Right renal cortex interstitium (tissue), 3 donors: ENCODE data around the gene VAV3. TPM values are rescaled to one million over a fixed set of nuclear protein-coding genes. Genes with fewer than 3 reads are reported as not detected.
A peak's percentile ranks its signal among the peaks of the same experiment; 100 is the strongest.
"Not testable (repeated sequence)": the region's sequence is repeated elsewhere in the genome, so short reads cannot be mapped to it uniquely, and the experiment has no call there.

Source experiments
- DNase-seq, 3 donors: peaks; one replicate each; pipeline ENCODE4 v3.0.0-alpha.2; 2013; ENCODE audit warnings: low read depth in 3 of 3, low spot score in 2 of 3
- polyA plus RNA-seq, 3 donors: library from polyadenylated mRNA; unstranded; fragments of 120-200 nt; gene quantifications; one replicate each; pipeline ENCODE4 v1.2.1, GENCODE V29; 2013; ENCODE audit not compliant: insufficient read length in 3 of 3

Gene VAV3, protein sequence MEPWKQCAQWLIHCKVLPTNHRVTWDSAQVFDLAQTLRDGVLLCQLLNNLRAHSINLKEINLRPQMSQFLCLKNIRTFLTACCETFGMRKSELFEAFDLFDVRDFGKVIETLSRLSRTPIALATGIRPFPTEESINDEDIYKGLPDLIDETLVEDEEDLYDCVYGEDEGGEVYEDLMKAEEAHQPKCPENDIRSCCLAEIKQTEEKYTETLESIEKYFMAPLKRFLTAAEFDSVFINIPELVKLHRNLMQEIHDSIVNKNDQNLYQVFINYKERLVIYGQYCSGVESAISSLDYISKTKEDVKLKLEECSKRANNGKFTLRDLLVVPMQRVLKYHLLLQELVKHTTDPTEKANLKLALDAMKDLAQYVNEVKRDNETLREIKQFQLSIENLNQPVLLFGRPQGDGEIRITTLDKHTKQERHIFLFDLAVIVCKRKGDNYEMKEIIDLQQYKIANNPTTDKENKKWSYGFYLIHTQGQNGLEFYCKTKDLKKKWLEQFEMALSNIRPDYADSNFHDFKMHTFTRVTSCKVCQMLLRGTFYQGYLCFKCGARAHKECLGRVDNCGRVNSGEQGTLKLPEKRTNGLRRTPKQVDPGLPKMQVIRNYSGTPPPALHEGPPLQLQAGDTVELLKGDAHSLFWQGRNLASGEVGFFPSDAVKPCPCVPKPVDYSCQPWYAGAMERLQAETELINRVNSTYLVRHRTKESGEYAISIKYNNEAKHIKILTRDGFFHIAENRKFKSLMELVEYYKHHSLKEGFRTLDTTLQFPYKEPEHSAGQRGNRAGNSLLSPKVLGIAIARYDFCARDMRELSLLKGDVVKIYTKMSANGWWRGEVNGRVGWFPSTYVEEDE
- 100 to 1,000 TPM; 154 to 159 (median 158) TPM for polyA plus RNA-seq

DNA sequence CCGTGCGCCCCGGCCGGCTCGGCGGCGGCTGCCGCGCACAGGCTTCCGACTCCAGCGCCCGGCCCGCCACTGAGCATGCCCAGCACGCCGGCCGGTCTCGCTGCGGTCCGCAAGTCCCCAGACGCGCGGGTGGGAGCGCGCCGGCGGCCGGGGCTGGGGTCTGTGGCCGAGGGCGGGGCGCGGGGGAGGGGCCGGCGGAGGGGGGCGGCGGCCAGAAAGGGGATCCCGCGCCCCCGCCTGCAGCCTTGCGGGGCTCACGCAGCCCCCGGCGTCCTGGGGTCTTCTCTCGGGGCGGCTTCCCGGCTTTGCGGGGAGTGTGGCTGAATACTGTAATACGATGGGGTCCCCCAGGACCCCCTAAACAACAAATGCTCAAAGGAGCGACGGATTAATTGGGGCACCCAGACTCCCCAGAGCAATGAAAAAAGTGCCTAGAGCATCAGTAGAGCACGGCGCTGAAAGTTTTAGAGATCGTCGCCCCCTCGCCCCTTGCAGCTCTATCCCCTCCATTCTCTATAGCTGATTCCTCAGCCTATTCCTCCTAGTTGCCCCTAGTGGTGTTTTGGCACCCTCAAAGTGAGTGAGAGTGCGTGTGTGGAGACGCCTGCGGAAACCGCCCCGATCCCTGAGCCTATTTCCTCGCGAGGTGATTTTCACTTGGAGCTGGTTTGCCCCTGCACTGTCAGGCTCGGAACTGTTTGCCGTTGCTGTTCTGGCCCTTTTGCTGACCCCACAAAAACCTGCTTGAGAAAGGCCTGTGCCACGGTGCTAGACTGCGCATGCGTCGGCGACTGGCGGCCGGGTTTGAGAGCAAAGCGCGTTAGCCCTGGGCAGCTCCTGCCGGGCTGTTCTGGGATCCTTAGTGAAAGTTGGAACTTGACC, at the start of gene VAV3:
TSS of gene VAV3 (minus strand) at position 71 of the 882 bp plus-strand sequence. CDS start 311 bp downstream, outside the sequence.
- peak in 2 of 3 donors; percentile 63 to 64 for DNase-seq

DNA sequence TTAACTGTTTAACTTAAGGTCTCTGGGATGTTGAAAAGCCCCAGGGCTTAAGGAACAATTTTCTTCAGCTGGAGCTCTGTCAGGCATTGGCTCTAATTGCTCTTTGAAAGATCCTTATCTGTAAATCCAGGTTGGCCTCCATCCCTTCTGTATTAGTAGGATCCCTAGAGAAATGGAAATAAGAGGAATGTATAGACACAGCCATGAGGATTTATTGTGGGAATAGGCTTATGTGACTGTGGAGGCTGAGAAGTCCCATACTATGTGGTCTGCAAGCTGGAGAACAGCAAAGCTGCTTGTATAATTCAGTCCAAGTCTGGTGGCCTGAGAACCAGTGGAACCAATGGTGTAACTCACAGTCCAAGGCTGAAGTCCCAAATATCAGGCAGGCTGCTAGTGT, 47.6 kb upstream of the VAV3 start:
- DNase-seq: no peak

DNA sequence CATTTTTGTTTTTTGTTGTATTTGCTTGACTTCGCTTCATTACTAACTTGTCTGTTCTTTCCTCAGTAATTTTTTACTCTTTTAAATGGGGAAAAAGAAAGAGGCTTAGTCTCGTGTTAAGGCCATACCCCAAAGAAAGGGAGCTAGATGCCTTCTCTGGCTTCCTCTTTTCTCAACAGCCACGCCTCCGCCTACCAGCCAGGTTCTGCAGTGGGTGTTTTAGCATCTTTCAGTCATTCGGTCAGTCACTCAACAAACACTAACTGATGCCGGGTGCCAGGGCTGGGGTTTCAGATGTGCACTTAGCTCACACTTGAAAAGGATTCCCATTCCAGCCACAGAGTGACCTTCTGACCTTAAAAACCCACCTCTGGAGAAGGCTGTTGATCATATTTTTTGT, 46.3 kb upstream of the VAV3 start:
- no peak for DNase-seq

DNA sequence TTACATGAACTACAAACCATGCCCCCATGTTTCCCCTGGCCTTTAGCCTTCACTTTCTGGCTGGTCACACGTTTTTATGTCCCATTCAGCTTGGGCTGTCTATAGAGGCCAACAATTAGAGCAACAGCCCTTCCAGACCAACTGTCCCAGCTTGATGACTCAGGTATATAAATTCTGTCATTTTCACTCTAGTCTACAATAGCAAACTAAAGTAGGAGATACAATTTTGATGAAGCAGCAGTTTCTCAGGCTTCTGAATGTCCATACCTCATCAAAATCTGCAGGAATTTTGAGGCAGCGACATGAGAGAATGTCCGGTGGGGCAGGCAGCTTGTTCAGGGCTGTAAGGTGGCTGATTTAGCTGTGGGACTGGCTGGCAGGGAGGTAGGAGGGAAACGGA, 45.6 kb upstream of the VAV3 start:
- no peak for DNase-seq

DNA sequence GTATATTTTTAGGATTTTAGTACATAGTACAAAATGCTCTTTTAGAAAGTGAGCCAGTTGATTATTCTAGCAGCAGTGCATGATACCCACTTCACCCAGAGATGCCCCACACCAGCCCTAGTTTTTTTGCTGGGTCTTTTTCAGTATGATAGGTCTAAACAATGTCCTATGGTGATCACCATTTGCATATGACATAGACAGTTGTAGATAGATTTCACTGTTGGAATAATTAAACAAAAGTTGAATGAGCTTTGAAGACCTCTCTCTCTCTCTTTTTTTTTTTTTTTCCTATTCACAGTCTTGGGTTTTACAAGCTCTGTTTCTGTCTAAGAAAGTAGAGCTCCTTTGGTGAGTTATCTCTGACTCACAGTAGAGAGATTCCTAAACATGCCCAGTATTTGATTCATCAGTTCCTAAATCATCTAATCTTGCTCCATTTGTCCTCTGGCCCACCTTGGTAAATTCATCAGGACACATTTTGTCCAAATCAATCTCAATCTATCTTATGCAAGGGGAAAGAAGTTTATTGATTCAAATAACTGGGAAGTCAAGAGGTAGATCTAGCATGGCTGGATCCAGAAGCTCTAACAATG, 44.7 kb upstream of the VAV3 start:
- DNase-seq: no peak

DNA sequence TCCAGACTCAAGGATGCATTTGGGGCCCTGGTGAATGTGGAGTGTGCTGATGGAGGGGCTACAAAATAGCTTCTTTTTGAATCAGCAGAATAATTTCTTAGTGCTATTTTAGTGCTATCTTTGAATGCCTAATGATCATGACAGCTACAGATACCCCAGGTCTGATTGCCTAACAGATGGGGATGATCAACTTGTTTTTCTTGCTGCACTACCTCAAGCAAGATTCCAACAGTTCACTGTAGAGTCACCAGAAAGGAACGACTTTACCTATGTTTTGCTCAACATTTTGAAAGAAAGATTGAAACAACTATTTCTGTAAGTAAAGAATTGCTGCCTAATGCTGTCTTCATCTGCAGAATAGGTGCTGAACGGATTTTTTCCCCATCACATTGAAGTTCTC, 42.6 kb upstream of the VAV3 start:
- DNase-seq: no peak

DNA sequence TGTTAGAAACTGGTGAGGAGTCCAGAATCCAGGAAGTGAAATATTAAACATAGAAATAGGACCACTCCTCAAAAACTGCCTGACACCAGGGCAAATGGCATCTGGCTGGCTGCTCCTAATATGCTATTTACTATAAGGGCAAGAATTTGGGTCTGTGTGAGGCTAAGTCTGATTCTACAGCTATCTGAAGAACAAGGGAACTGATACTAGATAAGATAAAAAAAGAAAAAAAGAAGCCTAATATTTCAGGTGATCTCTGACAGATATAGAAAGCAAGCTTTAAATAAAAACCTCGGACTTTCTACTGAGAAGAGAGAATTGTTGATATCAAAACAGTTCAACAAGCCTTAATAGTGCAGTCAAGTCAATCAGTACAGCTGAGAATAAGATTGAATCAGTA, 42.1 kb upstream of the VAV3 start:
- no peak for DNase-seq

DNA sequence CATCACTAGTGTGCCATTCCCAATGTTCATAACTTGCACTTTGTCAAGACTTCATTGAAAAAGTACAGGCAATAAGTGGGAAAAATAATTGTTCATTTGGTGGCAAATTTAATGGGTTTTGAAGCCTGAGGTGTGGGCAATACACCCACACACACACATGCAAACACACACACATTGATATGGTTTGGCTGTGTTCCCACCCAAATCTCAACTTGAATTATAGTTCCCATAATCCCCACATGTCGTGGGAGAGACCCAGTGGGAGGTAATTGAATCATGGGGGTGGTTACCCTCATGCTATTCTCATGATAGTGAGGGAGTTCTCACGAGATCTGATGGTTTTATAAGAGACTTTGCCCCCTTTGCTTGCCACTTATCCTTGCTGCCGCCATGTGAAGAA, 39.9 kb upstream of the VAV3 start:
- not testable (repeated sequence) for DNase-seq

DNA sequence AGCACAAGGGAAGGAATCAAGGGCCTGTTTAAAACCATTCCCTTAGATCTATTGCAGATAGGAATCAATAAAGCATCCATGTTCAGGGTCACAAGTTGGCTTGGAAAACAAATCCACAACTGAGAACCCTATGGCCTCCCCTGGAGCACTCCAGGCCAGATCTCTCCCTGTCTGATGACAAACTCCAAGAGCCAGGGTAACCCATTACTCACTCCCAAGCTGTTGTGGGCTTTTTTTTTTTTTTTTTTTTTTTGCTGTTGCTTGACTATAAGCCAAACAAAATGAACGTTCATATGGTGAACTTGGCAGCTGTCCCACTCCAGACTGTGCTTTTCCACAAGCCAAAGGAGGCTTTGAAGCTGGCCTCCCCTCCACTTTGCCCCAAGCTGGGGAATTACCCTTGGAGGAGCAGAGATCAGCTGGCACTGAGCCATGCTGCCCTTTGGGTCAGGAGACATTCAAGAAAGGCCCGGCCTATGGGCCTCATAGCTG, 35.7 kb upstream of the VAV3 start:
- peak; percentile 47 to 56 (median 50) for DNase-seq

DNA sequence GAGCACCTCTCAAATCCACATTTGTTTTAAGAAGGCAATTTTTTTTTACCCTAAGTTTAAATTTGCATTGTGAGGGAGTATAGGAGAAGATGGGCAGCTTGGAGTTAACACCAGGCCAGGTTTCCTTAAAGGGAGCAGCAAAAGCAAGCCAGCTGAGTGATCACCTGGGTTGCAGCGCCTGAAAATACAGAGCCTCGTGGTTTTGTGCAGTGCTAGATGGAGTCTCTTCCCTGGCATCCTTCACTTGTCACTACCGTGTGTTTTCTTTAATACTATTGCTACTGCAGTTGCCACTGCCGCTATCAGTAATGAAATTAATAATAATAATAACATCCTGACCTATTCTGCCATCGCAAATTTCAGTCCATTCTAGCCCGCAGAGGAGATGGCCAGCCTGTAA, 35.2 kb upstream of the VAV3 start:
- no peak for DNase-seq

DNA sequence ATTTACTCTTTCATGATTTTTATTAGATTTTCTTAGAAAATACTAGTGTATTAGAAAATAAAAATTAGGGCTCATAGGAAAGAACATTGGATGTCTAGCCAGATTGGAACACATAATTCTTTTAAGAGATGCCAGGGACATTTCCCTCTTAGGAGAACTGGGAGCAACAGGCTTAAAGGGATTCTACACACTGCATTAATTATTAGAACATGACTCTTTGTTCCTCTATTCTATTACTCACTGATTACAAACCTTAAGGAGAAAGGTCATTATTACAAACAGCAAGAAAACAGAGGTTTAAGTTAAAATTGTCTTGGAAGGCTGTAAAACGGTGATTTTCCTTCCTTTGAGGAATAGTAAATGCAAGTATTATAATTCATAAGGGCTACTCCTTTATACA, 32.9 kb upstream of the VAV3 start:
- DNase-seq: no peak

DNA sequence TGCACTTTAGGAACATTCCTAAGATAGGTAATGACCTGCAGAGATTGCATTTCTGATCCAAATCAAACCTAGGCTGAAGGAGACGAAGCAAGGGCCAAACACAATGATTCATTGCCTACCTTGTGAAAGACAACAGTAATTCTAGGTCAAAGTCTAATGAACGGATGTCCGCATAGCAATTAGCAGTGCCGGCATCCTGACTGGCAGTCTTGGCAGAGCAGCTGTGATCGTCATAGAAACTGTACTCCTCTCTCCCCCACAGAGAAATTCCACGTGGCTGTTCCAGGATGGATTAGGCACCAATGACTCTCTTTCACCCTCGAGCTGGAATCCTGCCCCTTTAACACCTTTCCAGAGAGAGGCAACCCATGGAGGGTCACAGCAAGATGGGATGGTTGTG, 28.9 kb upstream of the VAV3 start:
- DNase-seq: no peak

DNA sequence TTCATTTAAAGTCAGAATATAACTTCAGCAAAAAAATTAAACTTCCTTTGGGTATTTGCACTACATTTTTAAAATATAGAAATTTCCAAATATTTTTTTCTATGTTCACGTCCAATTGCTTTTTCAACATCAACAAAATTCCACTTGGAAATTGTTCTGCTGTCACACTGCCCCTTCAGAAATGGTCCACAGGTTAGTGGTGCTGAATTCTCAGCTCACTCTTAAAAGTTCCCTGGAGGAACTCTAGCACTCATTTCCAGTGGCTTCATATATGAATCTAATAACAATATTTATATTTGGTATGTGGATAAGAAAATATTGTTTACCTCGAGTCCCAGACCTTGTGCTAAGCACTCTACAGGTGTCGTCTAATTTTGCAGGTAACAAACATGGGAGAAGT, 27.4 kb upstream of the VAV3 start:
- DNase-seq: no peak

DNA sequence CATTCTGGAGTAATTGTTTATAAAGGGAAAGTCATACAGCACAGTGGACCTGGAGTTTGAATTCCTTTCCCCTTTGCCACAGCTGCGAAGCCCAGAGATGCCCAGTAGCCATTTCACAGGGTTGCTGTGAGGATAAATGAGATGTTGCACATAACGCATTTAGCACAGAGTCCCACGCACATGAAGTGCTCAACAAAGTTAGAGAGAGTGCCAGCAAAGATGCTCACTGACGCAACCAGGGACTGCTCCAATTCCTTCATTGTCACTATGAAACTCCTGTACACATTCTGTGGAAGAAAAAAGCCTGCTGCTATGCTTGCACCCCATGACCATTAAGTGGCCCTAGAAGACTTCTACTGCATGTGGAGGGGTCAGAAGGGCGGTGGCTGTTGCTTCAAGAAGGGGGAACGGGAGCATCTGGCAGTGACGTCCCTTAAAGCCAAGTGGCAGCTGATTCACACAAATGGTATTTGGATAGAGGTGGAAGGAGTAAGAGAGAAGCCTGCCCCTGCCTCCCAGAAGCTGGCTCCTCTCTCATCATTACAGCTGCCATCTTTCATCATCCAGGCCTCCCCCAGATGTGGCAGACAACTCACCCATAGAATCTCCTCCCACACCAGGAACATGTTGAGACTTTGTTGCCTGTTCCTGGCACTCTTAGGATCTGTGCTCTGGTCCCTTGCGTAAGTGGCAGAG, 26.5 kb upstream of the VAV3 start:
- no peak for DNase-seq

DNA sequence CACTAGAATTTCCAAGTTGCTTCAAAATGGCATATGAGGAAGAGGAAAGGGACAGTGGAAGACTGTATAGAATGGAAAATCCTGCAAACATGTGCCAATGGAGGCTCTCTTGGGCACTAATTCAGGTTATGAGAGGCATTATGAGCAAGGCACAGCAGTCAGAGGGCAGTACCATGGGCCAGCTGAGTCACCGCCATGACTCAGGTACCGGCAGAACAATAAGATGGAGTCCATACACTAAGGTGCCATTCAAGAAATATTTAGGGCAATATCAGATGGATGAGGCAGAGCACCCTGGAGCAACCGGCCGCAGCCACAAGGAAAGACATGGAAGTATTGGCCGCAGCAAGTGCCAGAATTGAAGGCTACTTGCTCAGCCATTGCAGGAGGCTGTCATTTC, 25.6 kb upstream of the VAV3 start:
- no peak for DNase-seq

DNA sequence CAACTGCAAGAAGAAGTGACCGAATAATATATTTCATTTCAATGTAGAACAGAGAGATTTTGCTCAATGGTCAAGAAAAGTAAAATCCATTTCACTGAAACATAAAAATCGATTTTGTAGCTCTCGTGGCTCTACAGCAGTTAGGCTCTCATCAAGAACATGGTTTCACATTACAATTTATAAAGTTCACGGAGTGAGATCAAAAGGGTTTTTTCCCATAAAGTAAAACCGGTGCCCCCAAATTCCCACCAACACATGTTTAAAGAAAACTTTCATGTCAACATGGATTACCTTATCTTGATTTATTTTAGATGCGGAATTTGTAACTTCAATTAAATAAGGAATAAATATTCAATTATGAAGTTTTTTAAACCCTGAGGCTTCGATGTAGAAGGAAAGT, 16.3 kb upstream of the VAV3 start:
- DNase-seq: no peak

DNA sequence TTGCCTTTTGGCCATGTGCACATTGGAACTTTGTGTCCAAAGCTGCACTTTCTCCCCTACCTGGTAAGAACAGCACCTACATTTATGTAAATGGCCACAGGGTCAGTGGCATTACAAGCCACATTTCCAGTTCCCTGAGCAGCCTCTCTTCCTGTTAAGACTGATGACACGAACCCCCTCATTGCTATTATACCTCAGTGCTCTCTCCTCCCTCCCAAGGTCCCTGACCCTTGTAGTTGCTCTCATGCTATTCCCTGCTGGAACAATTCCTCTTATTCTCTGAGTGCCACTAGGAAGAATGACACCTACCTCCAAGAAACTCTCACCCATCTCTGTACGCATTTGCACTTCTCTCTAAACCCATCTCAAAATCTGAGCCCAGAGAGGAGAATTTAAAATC, 14.9 kb upstream of the VAV3 start:
- no peak for DNase-seq

DNA sequence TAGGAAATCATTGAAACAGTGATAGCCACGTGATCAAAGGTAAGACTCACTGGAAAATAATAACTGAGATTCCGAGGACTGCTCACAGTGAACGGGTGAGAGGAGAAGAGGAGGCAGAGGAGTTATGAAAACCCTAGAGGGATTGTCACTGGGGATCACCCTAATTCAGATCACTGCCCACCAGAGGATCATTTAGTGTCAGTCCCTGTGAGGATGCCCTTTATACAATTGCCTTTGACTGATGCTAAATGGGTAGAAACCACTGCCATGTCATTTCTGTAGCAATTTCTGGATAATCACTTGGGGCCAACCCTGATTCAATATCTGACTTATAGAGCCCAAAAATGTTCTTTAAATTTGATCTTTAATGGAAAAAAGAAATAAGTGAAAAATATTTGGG, 14.1 kb upstream of the VAV3 start:
- DNase-seq: no peak

DNA sequence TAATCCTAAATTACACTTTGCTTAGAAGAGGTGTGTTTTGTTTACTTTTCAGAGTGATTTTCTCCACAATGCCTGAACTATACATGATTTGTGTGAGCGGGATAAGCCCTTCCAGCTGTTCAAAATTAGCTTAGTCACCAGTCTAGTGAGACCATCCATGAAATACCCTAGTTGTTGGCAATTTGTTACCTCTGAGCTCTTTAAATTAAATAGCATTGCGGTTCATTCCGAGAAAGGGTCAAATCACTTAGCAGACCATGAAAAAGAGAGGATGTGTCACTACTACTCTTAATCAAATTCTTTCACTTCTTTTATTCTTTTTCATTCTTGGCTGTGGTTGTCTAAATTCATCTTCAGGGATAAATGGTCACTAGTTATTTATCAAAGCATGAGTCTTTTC, 11.9 kb upstream of the VAV3 start:
- DNase-seq: no peak

DNA sequence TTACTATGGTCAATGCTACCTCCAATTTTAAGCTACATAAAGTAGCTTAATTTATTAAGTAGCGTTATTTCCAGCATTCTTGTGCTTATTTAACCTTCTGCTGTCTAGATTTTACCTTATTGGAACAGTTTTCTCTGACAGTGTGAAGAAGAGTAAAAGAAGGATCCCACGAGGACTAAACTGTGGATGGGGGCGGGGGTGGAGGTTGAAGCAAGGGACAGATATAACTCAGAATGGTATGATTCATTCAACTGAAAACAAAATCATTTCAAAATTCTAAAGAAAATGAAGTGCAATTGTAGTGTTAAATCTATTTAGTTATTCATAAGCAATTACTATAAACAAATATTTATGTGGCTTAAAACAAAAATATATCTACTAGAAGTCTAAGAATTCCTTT, 11.5 kb upstream of the VAV3 start:
- DNase-seq: no peak
